22Rv1 (cell line): ENCODE results near the gene CD1D.

ENCODE experiments used
- CTCF ChIP-seq: fragments of 450-650 bp; IDR thresholded peaks from 2 replicates; pipeline ENCODE4 v1.5.1; 2017; ENCODE audit warnings: mild to moderate bottlenecking
- ZFX ChIP-seq: fragments of 450-650 bp; IDR thresholded peaks from 2 replicates; pipeline ENCODE4 v1.6.1; 2017; ENCODE audit warnings: antibody characterized with exemption, borderline replicate concordance

GRCh38 chr1:158196461-158196860, 15.8 kb downstream of the CD1D start:
- TF ChIP-seq CTCF (no peak), ZFX (no peak)
